HepG2 (cell line): ENCODE results near the gene MYCBPAP. TPM values are rescaled to one million over a fixed set of nuclear protein-coding genes. Genes with fewer than 3 reads are reported as not detected.

Source experiments
- EED ChIP-seq: sonication (generic); formaldehyde crosslinking; IDR thresholded peaks from 2 replicates; pipeline ENCODE4 v1.5.0; 2020; ENCODE audit warnings: mild to moderate bottlenecking, missing genetic modification reagents
- FOXK1 ChIP-seq: sonication (generic); formaldehyde crosslinking; IDR thresholded peaks from 2 replicates; pipeline ENCODE4 v1.4.0; 2020; ENCODE audit warnings: low read depth, missing genetic modification reagents, borderline replicate concordance
- FOXK2 ChIP-seq: fragments of 450-650 bp; IDR thresholded peaks from 2 replicates; pipeline ENCODE4 v1.6.1; 2016
- HNF4G ChIP-seq, 2 experiments: sonication (generic) in 1 of 2; formaldehyde crosslinking in 1 of 2; IDR thresholded peaks; 2 replicates each; pipeline versions ENCODE4 v1.4.0 to v1.6.1; 2011 to 2020; ENCODE audit warnings: borderline replicate concordance in 2 of 2, low read depth in 2 of 2, mild to moderate bottlenecking in 2 of 2, low read length in 1 of 2, missing genetic modification reagents in 1 of 2, moderate library complexity in 1 of 2
- IKZF1 ChIP-seq: fragments of 450-650 bp; IDR thresholded peaks from 2 replicates; pipeline ENCODE4 v1.7.1; 2016
- KDM2A ChIP-seq: sonication (generic); formaldehyde crosslinking; IDR thresholded peaks from 2 replicates; pipeline ENCODE4 v1.4.0; 2020; ENCODE audit warnings: low read depth, missing genetic modification reagents, borderline replicate concordance
- KLF11 ChIP-seq: IDR thresholded peaks from 2 replicates; pipeline ENCODE4 v1.6.1; 2016; ENCODE audit warnings: missing compliant biosample characterization
- PAX8 ChIP-seq: sonication (generic); formaldehyde crosslinking; IDR thresholded peaks from 2 replicates; pipeline ENCODE4 v1.8.0; 2022; ENCODE audit warnings: mild to moderate bottlenecking, missing genetic modification reagents, borderline replicate concordance
- RXRB ChIP-seq: IDR thresholded peaks from 2 replicates; pipeline ENCODE4 v1.6.1; 2016; ENCODE audit warnings: borderline replicate concordance, missing genetic modification reagents, missing compliant biosample characterization
- SAFB2 ChIP-seq: sonication (generic); formaldehyde crosslinking; IDR thresholded peaks from 2 replicates; pipeline ENCODE4 v1.5.1; 2020; ENCODE audit warnings: missing genetic modification reagents, low read depth, mild to moderate bottlenecking, borderline replicate concordance
- SNAI1 ChIP-seq: sonication (generic); formaldehyde crosslinking; IDR thresholded peaks from 2 replicates; pipeline ENCODE4 v1.5.0; 2020; ENCODE audit warnings: mild to moderate bottlenecking, missing genetic modification reagents, borderline replicate concordance
- ZNF329 ChIP-seq: sonication (generic); formaldehyde crosslinking; IDR thresholded peaks from 2 replicates; pipeline ENCODE4 v1.9.0; 2021; ENCODE audit warnings: low read depth, mild to moderate bottlenecking, missing genetic modification reagents
- ZNF724P ChIP-seq: sonication (generic); formaldehyde crosslinking; IDR thresholded peaks from 2 replicates; pipeline ENCODE4 v1.8.0; 2022; ENCODE audit warnings: missing genetic modification reagents, borderline replicate concordance
- polyA plus RNA-seq, 8 experiments: library from polyadenylated mRNA; depleted of rRNA in 3 of 8; stranded (reverse) in 7 of 8; unstranded in 1 of 8; fragments of >200 nt; fragmentation: Illumina TruSeq in 4 of 8; extraction: Trizol in 4 of 8; gene quantifications; 2 replicates each; pipeline versions ENCODE4 v1.2.1 to v1.2.3, GENCODE V29; 2011 to 2016; ENCODE audit warnings: low read depth in 4 of 8, missing spikeins in 1 of 8, mixed read lengths in 1 of 8; ENCODE audit not compliant: insufficient read depth in 1 of 8
- total RNA-seq, 5 experiments: library from RNA; depleted of rRNA; stranded (reverse); fragments of >200 nt; fragmentation: Illumina TruSeq; extraction: Trizol; gene quantifications; 2 replicates each; pipeline ENCODE4 v1.2.3, GENCODE V29; 2016; ENCODE audit warnings: low read depth in 1 of 5
- TF ChIP-seq, protein P1 (sequence below), 2 experiments: fragments of 450-650 bp in 1 of 2; sonication (generic) in 1 of 2; formaldehyde crosslinking; IDR thresholded peaks; 2 replicates each; pipeline versions ENCODE4 v1.5.0 to v1.8.0; 2020 to 2022; ENCODE audit warnings: mild to moderate bottlenecking in 1 of 2, missing genetic modification reagents in 1 of 2
- TF ChIP-seq, protein P2 (sequence below): sonication (generic); formaldehyde crosslinking; IDR thresholded peaks from 2 replicates; pipeline ENCODE4 v1.8.1; 2022; ENCODE audit warnings: mild to moderate bottlenecking, missing genetic modification reagents
- TF ChIP-seq, protein P3 (sequence below): IDR thresholded peaks from 2 replicates; pipeline ENCODE4 v1.6.1; 2016; ENCODE audit warnings: low read depth, missing genetic modification reagents, missing compliant biosample characterization
- TF ChIP-seq, protein P4 (sequence below): IDR thresholded peaks from 2 replicates; pipeline ENCODE4 v1.6.1; 2016

The MYCBPAP gene
- total and polyA plus RNA-seq, 2 of the 13 experiments (the other 11 are each of a cell fraction or from before 2014, with no cell fraction given): 0.22 to 0.24 TPM

DNA sequence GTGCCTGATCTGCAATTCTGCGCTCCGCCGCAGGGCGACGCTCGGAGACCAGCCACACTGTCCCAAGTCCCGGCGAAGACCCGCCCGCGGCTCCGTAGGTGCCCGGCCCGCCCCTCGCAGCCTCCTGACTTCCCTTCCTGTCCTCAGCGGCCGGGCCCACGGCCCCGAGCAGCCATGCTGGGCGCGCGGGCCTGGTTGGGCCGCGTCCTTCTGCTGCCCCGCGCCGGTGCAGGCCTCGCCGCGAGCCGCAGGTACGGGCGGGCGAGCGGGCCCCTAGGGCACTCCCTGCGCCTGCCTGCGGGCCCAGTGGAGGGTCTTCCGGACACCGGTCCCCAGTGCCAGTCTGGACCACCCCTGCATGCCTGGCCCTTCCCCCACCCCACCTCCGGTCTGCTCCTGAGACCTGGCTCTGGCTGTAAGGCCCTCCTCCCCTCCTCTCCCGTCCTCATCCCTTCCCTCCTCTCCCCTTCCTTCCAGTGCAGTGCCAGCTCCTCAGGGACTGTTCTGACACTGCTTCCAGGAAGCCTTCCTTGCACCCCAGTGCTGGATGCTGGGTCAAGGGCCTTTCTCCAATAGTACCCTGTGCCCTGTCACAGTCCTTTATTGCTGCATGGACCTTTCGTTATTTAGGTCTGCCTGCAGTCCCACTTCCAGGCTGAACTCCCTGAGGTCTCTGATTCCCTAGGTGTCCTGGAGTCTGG is 38.9 kb downstream of the MYCBPAP start, which contains the start of gene SPATA20 (continued):
- TF ChIP-seq PAX8 (CRISPR knock-in tag): no peak
- TF ChIP-seq KDM2A (CRISPR knock-in tag): peak; percentile 95
- peak; percentile 29; the same call in 1 of the 2 replicates for TF ChIP-seq KLF11 (CRISPR knock-in tag)
- TF ChIP-seq, protein P1, sequence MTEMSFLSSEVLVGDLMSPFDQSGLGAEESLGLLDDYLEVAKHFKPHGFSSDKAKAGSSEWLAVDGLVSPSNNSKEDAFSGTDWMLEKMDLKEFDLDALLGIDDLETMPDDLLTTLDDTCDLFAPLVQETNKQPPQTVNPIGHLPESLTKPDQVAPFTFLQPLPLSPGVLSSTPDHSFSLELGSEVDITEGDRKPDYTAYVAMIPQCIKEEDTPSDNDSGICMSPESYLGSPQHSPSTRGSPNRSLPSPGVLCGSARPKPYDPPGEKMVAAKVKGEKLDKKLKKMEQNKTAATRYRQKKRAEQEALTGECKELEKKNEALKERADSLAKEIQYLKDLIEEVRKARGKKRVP (CRISPR knock-in tag; IDR thresholded peaks at IDR 0.05): no peak
- TF ChIP-seq, protein P2, sequence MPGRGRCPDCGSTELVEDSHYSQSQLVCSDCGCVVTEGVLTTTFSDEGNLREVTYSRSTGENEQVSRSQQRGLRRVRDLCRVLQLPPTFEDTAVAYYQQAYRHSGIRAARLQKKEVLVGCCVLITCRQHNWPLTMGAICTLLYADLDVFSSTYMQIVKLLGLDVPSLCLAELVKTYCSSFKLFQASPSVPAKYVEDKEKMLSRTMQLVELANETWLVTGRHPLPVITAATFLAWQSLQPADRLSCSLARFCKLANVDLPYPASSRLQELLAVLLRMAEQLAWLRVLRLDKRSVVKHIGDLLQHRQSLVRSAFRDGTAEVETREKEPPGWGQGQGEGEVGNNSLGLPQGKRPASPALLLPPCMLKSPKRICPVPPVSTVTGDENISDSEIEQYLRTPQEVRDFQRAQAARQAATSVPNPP (CRISPR knock-in tag): no peak
- TF ChIP-seq, protein P3, sequence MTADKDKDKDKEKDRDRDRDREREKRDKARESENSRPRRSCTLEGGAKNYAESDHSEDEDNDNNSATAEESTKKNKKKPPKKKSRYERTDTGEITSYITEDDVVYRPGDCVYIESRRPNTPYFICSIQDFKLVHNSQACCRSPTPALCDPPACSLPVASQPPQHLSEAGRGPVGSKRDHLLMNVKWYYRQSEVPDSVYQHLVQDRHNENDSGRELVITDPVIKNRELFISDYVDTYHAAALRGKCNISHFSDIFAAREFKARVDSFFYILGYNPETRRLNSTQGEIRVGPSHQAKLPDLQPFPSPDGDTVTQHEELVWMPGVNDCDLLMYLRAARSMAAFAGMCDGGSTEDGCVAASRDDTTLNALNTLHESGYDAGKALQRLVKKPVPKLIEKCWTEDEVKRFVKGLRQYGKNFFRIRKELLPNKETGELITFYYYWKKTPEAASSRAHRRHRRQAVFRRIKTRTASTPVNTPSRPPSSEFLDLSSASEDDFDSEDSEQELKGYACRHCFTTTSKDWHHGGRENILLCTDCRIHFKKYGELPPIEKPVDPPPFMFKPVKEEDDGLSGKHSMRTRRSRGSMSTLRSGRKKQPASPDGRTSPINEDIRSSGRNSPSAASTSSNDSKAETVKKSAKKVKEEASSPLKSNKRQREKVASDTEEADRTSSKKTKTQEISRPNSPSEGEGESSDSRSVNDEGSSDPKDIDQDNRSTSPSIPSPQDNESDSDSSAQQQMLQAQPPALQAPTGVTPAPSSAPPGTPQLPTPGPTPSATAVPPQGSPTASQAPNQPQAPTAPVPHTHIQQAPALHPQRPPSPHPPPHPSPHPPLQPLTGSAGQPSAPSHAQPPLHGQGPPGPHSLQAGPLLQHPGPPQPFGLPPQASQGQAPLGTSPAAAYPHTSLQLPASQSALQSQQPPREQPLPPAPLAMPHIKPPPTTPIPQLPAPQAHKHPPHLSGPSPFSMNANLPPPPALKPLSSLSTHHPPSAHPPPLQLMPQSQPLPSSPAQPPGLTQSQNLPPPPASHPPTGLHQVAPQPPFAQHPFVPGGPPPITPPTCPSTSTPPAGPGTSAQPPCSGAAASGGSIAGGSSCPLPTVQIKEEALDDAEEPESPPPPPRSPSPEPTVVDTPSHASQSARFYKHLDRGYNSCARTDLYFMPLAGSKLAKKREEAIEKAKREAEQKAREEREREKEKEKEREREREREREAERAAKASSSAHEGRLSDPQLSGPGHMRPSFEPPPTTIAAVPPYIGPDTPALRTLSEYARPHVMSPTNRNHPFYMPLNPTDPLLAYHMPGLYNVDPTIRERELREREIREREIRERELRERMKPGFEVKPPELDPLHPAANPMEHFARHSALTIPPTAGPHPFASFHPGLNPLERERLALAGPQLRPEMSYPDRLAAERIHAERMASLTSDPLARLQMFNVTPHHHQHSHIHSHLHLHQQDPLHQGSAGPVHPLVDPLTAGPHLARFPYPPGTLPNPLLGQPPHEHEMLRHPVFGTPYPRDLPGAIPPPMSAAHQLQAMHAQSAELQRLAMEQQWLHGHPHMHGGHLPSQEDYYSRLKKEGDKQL (CRISPR knock-in tag): peak; percentile 30; the same call in 1 of the 2 replicates
- TF ChIP-seq, protein P4, sequence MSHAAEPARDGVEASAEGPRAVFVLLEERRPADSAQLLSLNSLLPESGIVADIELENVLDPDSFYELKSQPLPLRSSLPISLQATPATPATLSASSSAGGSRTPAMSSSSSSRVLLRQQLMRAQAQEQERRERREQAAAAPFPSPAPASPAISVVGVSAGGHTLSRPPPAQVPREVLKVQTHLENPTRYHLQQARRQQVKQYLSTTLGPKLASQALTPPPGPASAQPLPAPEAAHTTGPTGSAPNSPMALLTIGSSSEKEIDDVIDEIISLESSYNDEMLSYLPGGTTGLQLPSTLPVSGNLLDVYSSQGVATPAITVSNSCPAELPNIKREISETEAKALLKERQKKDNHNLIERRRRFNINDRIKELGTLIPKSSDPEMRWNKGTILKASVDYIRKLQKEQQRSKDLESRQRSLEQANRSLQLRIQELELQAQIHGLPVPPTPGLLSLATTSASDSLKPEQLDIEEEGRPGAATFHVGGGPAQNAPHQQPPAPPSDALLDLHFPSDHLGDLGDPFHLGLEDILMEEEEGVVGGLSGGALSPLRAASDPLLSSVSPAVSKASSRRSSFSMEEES (CRISPR knock-in tag): peak; percentile 80
- TF ChIP-seq FOXK2: no peak
- no peak for TF ChIP-seq HNF4G (IDR thresholded peaks at IDR 0.05; ENCODE audit: borderline replicate concordance, low read depth, low read length)
- no peak for TF ChIP-seq HNF4G (CRISPR knock-in tag; IDR thresholded peaks at IDR 0.05; ENCODE audit: borderline replicate concordance, low read depth)
- TF ChIP-seq SAFB2 (CRISPR knock-in tag): peak; percentile 78; the same call in 1 of the 2 replicates
- peak; percentile 47; the same call in 1 of the 2 replicates for TF ChIP-seq FOXK1
- peak; percentile 19; the same call in 1 of the 2 replicates for TF ChIP-seq EED (CRISPR knock-in tag)
- no peak for TF ChIP-seq SNAI1 (CRISPR knock-in tag)
- peak; percentile 63; the same call in 1 of the 2 replicates for TF ChIP-seq RXRB (CRISPR knock-in tag)
- TF ChIP-seq ZNF724P (CRISPR knock-in tag): peak; percentile 83; the same call in 1 of the 2 replicates
- TF ChIP-seq ZNF329: no peak
- TF ChIP-seq IKZF1: no peak
